Measurements from ENCODE around the gene ATN1.

GRCh38 chr12:6958609-6959057, 30.9 kb downstream of the ATN1 start:
- no peak for TF ChIP-seq POLR2A (IDR thresholded peaks at IDR 0.05)
- no peak for TF ChIP-seq CTCF (IDR thresholded peaks at IDR 0.05)
